ENCODE measurements around the gene DOK7.

DOK7 gene

GRCh38 chr4:3491681-3492405 lies 28.7 kb downstream of the DOK7 start:
- Mint-ChIP-seq H3K27ac (no peak overlapping the region), H3K27me3 (peaks cover 13% of the 10 kb centered on the region), H3K4me3 (no peak overlapping the region), H3K4me1 (ENCODE audit: low read depth) (peaks cover 8% of the 10 kb centered on the region), H3K36me3 (ENCODE audit: low read depth) (no peaks in the 10 kb centered on the region), H3K9me3 (no peaks in the 10 kb centered on the region)

- H3K9me3 Mint-ChIP-seq, result no peaks in the 10 kb centered on the region
- no peak overlapping the region for H3K4me3 Mint-ChIP-seq
- no peaks in the 10 kb centered on the region for H3K36me3 Mint-ChIP-seq (ENCODE audit: low read depth)
- peaks cover 8% of the 10 kb centered on the region for H3K4me1 Mint-ChIP-seq (ENCODE audit: low read depth)
- H3K27ac Mint-ChIP-seq, result no peak overlapping the region
- peaks cover 13% of the 10 kb centered on the region for H3K27me3 Mint-ChIP-seq
Measured at GRCh38 chr4:3492741-3493719, 29.9 kb downstream of the DOK7 start.

GRCh38 chr4:3493720-3494461 lies 30.8 kb downstream of the DOK7 start:
- Mint-ChIP-seq H3K27me3 (peaks cover 13% of the 10 kb centered on the region), H3K36me3 (ENCODE audit: low read depth) (no peaks in the 10 kb centered on the region), H3K4me1 (ENCODE audit: low read depth) (peaks cover 6% of the 10 kb centered on the region), H3K4me3 (no peak overlapping the region), H3K27ac (no peak overlapping the region), H3K9me3 (no peaks in the 10 kb centered on the region)

- peaks cover 13% of the 10 kb centered on the region for H3K27me3 Mint-ChIP-seq
Measured at GRCh38 chr4:3494462-3494871, 31.4 kb downstream of the DOK7 start.

GRCh38 chr4:3495204-3495975 lies 32.3 kb downstream of the DOK7 start:
- H3K4me1 Mint-ChIP-seq (ENCODE audit: low read depth), result no peaks in the 10 kb centered on the region
- no peaks in the 10 kb centered on the region for H3K9me3 Mint-ChIP-seq
- peaks cover 13% of the 10 kb centered on the region for H3K27me3 Mint-ChIP-seq
- no peaks in the 10 kb centered on the region for H3K36me3 Mint-ChIP-seq (ENCODE audit: low read depth)
- H3K4me3 Mint-ChIP-seq, result no peak overlapping the region
- H3K27ac Mint-ChIP-seq, result no peak overlapping the region

More at GRCh38 chr4:3494462-3494871, 31.4 kb downstream of the DOK7 start:
- Mint-ChIP-seq H3K4me1 (ENCODE audit: low read depth) (peaks cover under 1% of the 10 kb centered on the region), H3K27ac (no peak overlapping the region), H3K9me3 (no peaks in the 10 kb centered on the region), H3K4me3 (no peak overlapping the region), H3K36me3 (ENCODE audit: low read depth) (no peaks in the 10 kb centered on the region)

GRCh38 chr4:3496021-3496420 lies 32.9 kb downstream of the DOK7 start:
- H3K4me3 Mint-ChIP-seq, result no peak overlapping the region
- H3K27ac Mint-ChIP-seq, result no peak overlapping the region
- H3K9me3 Mint-ChIP-seq, result no peaks in the 10 kb centered on the region
- no peaks in the 10 kb centered on the region for H3K4me1 Mint-ChIP-seq (ENCODE audit: low read depth)
- no peaks in the 10 kb centered on the region for H3K36me3 Mint-ChIP-seq (ENCODE audit: low read depth)
- peaks cover 13% of the 10 kb centered on the region for H3K27me3 Mint-ChIP-seq

- no peaks in the 10 kb centered on the region for H3K36me3 Mint-ChIP-seq (ENCODE audit: low read depth)
- peaks cover 4% of the 10 kb centered on the region for H3K27me3 Mint-ChIP-seq
- H3K9me3 Mint-ChIP-seq, result no peaks in the 10 kb centered on the region
- no peak overlapping the region for H3K27ac Mint-ChIP-seq
- no peaks in the 10 kb centered on the region for H3K4me1 Mint-ChIP-seq (ENCODE audit: low read depth)
- no peak overlapping the region for H3K4me3 Mint-ChIP-seq
Measured at GRCh38 chr4:3497095-3497494, 34.0 kb downstream of the DOK7 start.

GRCh38 chr4:3497523-3498389 lies 34.6 kb downstream of the DOK7 start:
- H3K4me3 Mint-ChIP-seq, result no peak overlapping the region
- no peaks in the 10 kb centered on the region for H3K36me3 Mint-ChIP-seq (ENCODE audit: low read depth)
- peaks cover 3% of the 10 kb centered on the region for H3K27me3 Mint-ChIP-seq
- H3K9me3 Mint-ChIP-seq, result no peaks in the 10 kb centered on the region
- no peak overlapping the region for H3K27ac Mint-ChIP-seq
- H3K4me1 Mint-ChIP-seq (ENCODE audit: low read depth), result no peaks in the 10 kb centered on the region

- peaks cover 3% of the 10 kb centered on the region for H3K27me3 Mint-ChIP-seq
- H3K4me1 Mint-ChIP-seq (ENCODE audit: low read depth), result peaks cover 2% of the 10 kb centered on the region
- H3K4me3 Mint-ChIP-seq, result no peak overlapping the region
- peaks cover 3% of the 10 kb centered on the region for H3K36me3 Mint-ChIP-seq (ENCODE audit: low read depth)
- no peaks in the 10 kb centered on the region for H3K9me3 Mint-ChIP-seq
- no peak overlapping the region for H3K27ac Mint-ChIP-seq
Measured at GRCh38 chr4:3498407-3498806, 35.3 kb downstream of the DOK7 start.

- Mint-ChIP-seq H3K27me3 (peaks cover 3% of the 10 kb centered on the region), H3K4me3 (no peak overlapping the region), H3K36me3 (ENCODE audit: low read depth) (peaks cover 7% of the 10 kb centered on the region), H3K27ac (no peak overlapping the region), H3K9me3 (no peaks in the 10 kb centered on the region), H3K4me1 (ENCODE audit: low read depth) (peaks cover 6% of the 10 kb centered on the region)
Measured at GRCh38 chr4:3498901-3499510, 35.9 kb downstream of the DOK7 start.

GRCh38 chr4:3499710-3500109 lies 36.6 kb downstream of the DOK7 start:
- Mint-ChIP-seq H3K27ac (no peak overlapping the region), H3K4me1 (ENCODE audit: low read depth) (peaks cover 6% of the 10 kb centered on the region), H3K9me3 (no peaks in the 10 kb centered on the region), H3K4me3 (no peak overlapping the region), H3K27me3 (peaks cover 3% of the 10 kb centered on the region), H3K36me3 (ENCODE audit: low read depth) (peaks cover 7% of the 10 kb centered on the region)

- peaks cover 7% of the 10 kb centered on the region for H3K36me3 Mint-ChIP-seq (ENCODE audit: low read depth)
- no peak overlapping the region for H3K4me3 Mint-ChIP-seq
- peaks cover 2% of the 10 kb centered on the region for H3K27me3 Mint-ChIP-seq
- H3K9me3 Mint-ChIP-seq, result no peaks in the 10 kb centered on the region
- H3K27ac Mint-ChIP-seq, result no peak overlapping the region
- H3K4me1 Mint-ChIP-seq (ENCODE audit: low read depth), result peaks cover 6% of the 10 kb centered on the region
Measured at GRCh38 chr4:3500111-3500510, 37.0 kb downstream of the DOK7 start.

- Mint-ChIP-seq H3K27ac (no peak overlapping the region), H3K4me1 (ENCODE audit: low read depth) (peaks cover 6% of the 10 kb centered on the region), H3K9me3 (no peaks in the 10 kb centered on the region), H3K36me3 (ENCODE audit: low read depth) (peaks cover 7% of the 10 kb centered on the region), H3K4me3 (no peak overlapping the region), H3K27me3 (no peaks in the 10 kb centered on the region)
Measured at GRCh38 chr4:3500634-3501101, 37.6 kb downstream of the DOK7 start.
